Coronary artery (tissue), 2 donors: Measurements from ENCODE around the gene UIMC1.

Experiments used
- DNase-seq: peaks from one replicate; pipeline ENCODE4 v3.0.0-alpha.2; 2017; ENCODE audit warnings: low spot score
- H3K27ac ChIP-seq, 2 donors: fragments of 200-600 bp; sonication (generic); one replicate each; pipeline ENCODE4 v1.5.1; 2016 to 2019
- H3K4me3 ChIP-seq: fragments of 200-600 bp; sonication (generic); 2 replicates; pipeline ENCODE4 v1.5.1; 2016; ENCODE audit warnings: mild to moderate bottlenecking, moderate library complexity
- TF ChIP-seq, protein P1 (sequence below): fragments of 200-600 bp; sonication (generic); IDR thresholded peaks from one replicate; pipeline ENCODE4 v1.5.1; 2019; ENCODE audit warnings: antibody characterized with exemption

The UIMC1 gene

DNA sequence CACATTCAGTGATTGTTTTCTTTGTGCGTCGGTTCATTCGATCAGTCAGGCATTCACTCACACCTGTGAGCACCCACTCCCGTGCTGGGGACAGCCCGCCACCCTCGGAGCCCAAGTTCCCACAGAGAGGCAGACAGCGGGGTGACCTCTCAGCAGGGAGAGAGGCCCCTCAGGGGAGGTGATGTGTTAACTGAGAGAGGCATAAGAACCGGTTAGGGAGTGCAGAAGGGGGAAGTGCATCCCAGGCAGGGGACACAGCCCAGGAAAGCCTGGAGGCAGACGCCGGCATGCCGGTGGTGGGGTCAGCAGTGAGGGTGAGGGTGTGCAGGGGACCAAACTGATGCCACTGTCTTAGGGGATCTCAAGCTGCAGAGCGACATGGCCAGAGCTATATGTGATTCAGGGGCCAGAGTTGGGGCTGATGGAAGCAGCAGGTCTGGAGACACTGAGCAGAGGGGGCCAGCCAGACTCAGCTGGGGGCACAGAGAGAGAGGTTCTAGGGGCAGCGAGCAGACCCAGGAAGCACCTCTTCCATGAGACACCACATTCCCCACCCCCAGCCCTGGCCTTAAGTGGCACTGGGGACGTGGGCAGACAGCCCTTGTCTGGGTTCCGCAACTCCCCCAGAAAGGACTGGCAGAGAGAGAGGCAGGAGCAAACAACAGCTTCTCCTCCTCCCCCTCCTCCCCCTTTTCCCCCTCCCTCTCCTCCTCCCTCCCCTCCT is 143.4 kb downstream of the UIMC1 start:
- H3K27ac ChIP-seq, result no peak overlapping the region
- DNase-seq, result no peak

DNA sequence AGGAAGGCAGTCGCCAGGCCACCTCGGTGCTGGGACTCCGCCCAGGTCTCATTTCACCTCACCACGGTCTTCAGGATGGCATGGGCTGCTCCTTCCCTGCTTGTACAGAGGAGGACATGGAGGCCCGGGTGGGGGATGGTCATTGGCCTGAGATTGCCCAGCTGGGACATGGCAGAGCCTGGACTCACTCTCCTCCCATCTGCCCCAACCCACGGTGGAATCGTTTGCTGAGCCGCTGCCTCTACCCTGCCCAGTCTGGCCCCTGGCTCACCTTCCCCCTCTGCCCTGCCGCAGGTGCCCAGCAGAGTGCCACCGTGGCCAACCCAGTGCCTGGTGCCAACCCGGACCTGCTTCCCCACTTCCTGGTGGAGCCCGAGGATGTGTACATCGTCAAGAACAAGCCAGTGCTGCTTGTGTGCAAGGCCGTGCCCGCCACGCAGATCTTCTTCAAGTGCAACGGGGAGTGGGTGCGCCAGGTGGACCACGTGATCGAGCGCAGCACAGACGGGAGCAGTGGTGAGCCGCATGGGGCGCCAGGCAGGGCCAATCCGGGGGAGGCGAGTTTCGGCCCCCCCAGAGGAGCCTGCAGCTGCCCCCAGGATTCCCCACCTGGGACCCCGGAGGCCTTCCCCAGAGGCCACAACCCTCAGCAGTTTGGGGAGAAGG is 144.1 kb downstream of the UIMC1 start:
- Histone ChIP-seq H3K27ac (no peak overlapping the region), H3K4me3 (no peak overlapping the region)
- TF ChIP-seq, protein P1, sequence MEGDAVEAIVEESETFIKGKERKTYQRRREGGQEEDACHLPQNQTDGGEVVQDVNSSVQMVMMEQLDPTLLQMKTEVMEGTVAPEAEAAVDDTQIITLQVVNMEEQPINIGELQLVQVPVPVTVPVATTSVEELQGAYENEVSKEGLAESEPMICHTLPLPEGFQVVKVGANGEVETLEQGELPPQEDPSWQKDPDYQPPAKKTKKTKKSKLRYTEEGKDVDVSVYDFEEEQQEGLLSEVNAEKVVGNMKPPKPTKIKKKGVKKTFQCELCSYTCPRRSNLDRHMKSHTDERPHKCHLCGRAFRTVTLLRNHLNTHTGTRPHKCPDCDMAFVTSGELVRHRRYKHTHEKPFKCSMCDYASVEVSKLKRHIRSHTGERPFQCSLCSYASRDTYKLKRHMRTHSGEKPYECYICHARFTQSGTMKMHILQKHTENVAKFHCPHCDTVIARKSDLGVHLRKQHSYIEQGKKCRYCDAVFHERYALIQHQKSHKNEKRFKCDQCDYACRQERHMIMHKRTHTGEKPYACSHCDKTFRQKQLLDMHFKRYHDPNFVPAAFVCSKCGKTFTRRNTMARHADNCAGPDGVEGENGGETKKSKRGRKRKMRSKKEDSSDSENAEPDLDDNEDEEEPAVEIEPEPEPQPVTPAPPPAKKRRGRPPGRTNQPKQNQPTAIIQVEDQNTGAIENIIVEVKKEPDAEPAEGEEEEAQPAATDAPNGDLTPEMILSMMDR, result no peak
- DNase-seq, result no peak

More for the DNA sequence above, 143.4 kb downstream of the UIMC1 start:
- TF ChIP-seq, protein P1, result no peak
- no peak overlapping the region for H3K4me3 ChIP-seq

DNA sequence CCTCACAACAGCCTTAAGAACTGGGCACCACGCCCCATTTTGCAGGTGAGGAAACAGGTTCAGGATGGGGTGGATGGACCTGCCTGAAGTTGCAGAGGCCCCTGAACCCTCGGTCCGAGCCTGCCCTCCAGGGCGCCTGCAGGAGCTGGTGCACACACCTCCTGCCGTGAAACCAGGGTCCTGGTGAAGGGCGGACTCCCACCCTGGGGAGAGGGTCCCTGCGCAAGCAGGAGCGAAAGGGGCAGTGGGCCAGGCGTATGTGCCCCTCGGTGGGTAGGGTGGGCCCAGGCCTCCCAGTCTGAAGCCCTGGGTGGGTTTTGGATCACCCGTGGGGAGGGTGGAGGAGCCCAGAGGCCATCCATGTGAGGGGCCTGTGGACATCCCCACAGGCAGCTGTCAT is 145.3 kb downstream of the UIMC1 start:
- H3K4me3 ChIP-seq, result no peak overlapping the region
- no peak overlapping the region for H3K27ac ChIP-seq

DNA sequence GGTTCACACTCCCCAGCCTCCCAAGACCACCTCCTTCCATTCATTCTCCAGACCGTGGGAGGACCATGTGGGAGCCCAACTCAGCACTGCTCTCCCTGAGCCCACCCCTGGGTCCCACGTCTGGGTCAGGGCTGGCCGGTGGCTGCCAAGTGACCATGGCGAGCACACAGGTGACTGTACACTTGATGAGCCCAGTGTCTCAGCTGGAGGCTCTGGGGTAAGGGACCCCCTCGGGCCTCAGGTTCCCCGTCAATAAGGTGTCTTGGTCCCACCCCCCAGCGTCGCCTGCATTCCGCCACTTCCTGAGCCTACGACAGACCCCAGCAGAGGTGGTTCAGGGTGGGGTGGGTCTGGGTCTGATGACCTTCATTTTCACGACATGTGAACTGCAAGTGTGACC is 146.2 kb downstream of the UIMC1 start:
- no peak for DNase-seq
- TF ChIP-seq, protein P1, result no peak
- no peak overlapping the region for H3K4me3 ChIP-seq
- no peak overlapping the region for H3K27ac ChIP-seq

More for the DNA sequence above, 145.3 kb downstream of the UIMC1 start:
- TF ChIP-seq, protein P1, result no peak
- DNase-seq, result no peak

DNA sequence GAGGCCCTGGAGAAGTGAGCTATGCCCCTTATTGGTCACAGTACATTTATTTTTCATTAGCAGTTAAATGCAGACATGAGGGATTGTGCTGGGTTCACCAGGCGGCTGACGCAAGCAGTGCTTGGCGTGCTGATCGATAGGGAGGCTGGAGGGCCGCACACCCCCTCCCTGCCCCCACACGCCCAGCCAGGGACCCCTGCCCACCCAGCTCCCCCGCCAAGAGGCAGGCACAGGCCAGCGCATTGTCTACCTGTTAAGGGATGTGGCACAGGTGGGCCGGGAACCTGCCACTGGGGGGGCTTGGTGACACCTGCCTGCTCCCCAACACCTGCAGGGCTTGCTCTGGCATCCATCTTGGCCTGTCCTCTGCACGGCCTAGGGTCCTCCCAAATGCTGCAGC is 146.7 kb downstream of the UIMC1 start:
- no peak for DNase-seq
- H3K27ac ChIP-seq, result no peak overlapping the region
- TF ChIP-seq, protein P1, result no peak

DNA sequence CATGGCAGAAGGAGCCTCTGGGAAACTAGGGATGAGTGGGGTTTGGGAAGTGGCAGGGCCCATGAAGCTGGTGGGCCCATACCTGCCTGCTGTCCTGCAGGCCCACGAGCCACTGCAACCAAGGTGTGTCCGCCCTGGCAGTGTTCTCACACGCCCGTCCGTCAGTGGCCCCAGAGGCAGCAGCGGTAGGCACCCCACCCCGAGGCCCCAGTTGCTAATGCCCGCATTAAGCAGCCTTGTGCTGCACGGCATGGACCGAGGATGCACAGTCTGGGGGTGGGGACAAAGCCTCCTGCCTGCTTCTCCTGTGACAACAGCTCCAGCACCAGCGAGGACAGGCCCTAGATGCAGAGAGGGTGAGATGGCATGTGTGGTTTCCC is 148.7 kb downstream of the UIMC1 start:
- Histone ChIP-seq H3K27ac (no peak overlapping the region), H3K4me3 (no peak overlapping the region)
- no peak for DNase-seq
- TF ChIP-seq, protein P1, result no peak

More for the DNA sequence above, 146.7 kb downstream of the UIMC1 start:
- no peak overlapping the region for H3K4me3 ChIP-seq
